HG02759 (cell line): ENCODE data around the gene PIP4K2B.
A peak's percentile ranks its signal among the peaks of the same experiment; 100 is the strongest.
"Not testable (repeated sequence)": the region's sequence is repeated elsewhere in the genome, so short reads cannot be mapped to it uniquely, and the experiment has no call there.

ENCODE experiments used
- ATAC-seq: cut with Tn5 transposase; IDR thresholded peaks from one replicate; pipeline ENCODE4 v1.9.1; 2021; ENCODE audit warnings: mild to moderate bottlenecking, moderate library complexity; ENCODE audit not compliant: unreplicated experiment

PIP4K2B gene

DNA sequence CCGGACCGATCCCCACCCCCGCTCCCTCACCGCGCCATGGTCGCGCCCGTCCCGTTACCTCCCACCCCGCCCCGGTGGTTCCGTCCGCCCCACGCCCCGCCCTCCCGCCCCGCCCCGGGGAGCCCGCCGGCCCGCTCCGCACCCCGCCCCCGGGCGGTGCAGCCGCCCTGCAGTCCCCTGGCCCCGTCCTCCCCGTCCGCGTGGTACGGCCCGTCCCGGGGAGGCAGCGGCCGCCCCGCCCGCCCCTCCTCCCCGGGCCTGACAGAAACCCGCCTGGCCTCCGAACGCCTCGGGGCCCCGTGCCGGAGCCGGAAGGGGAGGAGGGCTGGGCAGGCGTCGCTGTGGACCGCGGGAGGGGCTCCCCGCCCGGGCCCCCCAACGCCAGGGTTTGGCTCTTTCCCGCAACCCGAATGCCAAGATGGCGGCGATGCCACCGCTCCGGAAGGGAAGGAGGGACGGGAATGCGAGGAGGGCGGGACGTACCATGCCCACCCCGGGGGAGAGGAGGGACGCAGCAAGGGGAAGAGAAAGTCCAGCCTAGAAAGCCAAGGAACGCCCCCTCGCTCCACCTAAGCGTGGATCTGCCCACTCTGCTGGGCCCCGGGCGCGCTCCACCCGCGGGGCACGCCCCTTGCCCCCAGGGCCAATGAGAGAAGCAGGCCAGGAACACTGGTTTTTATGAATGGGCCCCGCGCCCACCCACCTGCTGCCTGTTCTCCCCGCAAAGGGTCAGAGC, at the start of gene PIP4K2B:
PIP4K2B (minus strand) TSS at position 56 of the 736 bp plus-strand sequence. CDS start 132 bp downstream, outside the sequence.
- ATAC-seq: peak; percentile 77

DNA sequence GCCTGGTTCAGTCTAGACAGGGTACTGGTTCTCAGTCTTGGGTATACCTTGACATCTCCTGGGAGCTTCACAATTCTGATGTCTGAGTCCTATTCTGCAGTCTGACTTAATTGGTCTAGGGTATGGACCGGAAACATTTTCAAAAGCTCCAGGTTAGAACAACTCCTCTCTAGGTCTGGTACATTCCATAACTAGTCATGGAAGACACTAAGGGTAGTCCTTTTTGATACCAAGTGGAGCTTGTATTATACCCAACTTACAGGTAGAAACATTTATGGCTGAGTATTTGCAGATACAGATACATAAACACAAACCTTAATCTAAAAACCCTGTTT, 49.2 kb upstream of the PIP4K2B start:
- no peak for ATAC-seq

GRCh38 chr17:38844261-38844757, 45.0 kb upstream of the PIP4K2B start:
- no peak for ATAC-seq

GRCh38 chr17:38825762-38826247, 26.4 kb upstream of the PIP4K2B start:
- no peak for ATAC-seq

DNA sequence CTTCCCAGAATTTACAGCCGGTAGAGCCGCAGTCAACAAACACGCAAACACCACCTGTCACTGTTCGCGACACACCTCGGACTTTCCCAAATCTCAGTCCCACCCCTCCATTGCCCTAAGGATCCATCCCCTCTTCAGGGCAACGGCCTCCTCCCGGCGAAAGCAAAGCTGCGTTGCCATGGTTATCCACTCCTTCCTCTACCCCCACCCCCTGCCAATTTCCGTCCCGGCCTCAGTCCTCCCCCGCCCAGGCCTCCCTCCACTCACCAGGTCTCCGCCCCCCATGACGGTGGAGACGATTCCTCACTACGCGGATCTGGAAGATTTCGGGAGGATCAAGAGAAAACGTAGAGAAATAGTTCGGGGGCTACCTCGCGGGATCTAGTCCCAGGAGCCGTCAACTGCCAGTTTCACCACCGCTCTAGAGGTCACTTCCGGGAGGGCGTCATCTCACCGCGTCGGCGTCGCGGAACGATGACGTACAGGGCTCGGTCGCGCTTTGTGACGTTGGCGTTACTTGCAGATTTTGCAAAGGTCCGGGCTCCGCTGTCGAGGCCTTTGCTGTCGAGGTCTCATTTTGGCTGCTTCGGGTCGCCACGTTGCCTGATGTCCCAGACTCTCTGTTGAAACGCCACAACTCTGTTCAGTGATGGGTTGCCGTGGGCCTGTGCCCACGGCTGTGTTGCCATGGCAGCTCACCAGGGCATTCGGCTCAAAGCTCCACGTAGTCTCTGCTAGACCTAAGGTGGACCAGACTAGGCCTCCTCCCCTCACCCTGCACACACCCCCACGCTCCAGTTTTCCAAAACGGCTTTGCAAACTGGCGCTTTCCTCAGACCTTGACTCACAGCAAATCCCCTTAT, 25.8 kb upstream of the PIP4K2B start, which contains the start of gene CWC25:
CWC25 (minus strand) TSS at position 423 of the 863 bp plus-strand sequence; CDS start at position 285, 138 bp downstream.
- peak; percentile 92 for ATAC-seq

- no peak for ATAC-seq
Measured at GRCh38 chr17:38815576-38816193, 16.3 kb upstream of the PIP4K2B start.

DNA sequence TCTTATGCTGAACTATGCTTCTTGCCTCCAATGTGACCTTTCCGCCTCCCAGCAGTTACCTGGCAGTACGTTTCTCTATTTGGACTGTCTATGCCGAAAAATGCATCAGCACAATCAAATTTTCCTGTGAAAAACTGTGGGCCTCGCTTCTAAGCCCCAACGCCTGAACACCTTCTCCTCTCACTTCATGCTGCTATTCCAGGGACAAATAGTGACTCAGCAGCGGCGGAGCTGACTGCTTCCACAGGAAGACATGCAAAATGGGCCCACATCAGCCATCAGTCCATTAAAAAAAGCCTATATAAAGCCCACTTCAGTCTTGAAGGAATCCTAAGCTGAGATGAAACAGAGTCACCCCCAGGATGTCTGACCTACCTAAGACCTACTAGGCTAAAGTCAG, 10.5 kb upstream of the PIP4K2B start:
- ATAC-seq: no peak

DNA sequence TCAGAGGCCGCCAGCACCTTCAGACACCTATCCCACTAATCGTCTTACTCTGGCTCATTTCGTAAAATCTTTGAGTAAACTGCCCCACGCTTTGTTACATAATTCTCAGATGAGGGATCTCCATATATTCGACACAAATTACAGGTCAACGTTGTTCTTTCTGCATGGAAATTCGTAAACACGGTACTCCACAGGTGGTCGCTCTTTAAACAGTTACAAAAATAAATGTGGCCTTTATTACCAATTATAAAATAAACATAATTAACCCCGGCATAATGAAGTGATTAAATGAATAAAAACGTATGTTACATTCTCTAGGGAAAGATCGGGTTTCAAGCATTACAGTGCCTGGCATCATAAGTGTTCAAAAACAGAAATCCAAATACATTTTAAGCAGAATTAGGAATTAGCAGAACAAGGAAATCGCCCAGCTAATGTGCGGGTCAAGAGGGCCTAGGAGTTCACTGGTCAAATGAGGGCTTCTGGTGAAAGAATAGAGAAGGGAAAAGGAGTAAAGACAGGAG, 943 bp upstream of the PIP4K2B start:
- ATAC-seq: no peak

GRCh38 chr17:38798614-38799500, 499 bp downstream of the PIP4K2B start:
- ATAC-seq: peak; percentile 25

GRCh38 chr17:38797828-38798227, 1.5 kb downstream of the PIP4K2B start:
- no peak for ATAC-seq

DNA sequence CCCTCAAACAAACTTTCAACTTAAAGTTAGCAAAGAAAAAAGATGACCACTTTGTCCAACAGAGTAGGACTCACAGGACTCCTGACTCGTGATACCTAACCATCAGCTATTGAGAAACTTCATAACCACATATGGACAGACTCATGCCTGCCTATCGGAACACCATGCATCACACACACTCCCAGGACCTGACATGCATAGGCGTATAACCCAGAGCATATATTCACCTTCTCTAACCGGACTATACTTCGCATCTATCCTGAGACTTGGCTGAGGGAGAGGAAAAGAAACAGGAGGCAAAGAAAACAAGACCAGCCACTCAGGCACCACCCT, 2.2 kb downstream of the PIP4K2B start:
- ATAC-seq: no peak

DNA sequence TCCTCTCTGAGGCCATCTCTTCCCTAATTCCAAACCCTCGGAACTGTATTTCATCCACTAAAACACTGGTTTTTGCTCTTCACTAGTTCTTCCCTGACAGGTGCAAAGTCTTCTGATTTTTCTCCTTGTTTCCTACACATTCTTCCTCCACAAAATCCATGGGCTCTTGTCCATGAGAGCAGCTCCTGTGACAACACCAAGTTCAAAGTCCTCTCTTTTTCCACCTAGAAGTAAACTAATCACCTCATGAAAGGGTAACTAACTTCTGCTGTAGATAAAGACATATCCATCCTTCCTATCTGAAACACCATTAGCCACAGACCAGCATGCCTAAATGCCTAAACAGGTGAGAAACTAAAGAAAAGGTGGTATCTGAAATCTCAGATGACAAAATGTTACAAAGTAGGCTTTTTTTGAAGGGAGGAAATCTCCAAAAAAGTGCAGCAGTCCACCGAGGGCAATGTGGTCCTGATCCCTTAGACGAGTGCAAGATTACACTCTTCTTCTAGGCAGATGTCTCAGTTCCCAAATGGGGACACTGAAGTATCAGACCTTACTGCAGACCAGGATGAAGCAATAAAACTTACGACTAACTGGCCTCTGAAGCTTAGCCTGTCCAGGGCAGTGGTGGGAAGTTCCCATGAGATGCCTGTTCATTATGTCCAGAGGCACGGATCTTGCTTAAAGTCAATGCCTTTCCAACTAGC, 2.8 kb downstream of the PIP4K2B start:
- ATAC-seq: no peak

- no peak for ATAC-seq
Measured at GRCh38 chr17:38794221-38794620, 5.1 kb downstream of the PIP4K2B start.

GRCh38 chr17:38791162-38791561, 8.2 kb downstream of the PIP4K2B start:
- no peak for ATAC-seq

- ATAC-seq: not testable (repeated sequence)
Measured at GRCh38 chr17:38790148-38790707, 9.1 kb downstream of the PIP4K2B start.

GRCh38 chr17:38789185-38789584, 10.2 kb downstream of the PIP4K2B start:
- no peak for ATAC-seq

GRCh38 chr17:38787999-38788398, 11.4 kb downstream of the PIP4K2B start:
- ATAC-seq: not testable (repeated sequence)

DNA sequence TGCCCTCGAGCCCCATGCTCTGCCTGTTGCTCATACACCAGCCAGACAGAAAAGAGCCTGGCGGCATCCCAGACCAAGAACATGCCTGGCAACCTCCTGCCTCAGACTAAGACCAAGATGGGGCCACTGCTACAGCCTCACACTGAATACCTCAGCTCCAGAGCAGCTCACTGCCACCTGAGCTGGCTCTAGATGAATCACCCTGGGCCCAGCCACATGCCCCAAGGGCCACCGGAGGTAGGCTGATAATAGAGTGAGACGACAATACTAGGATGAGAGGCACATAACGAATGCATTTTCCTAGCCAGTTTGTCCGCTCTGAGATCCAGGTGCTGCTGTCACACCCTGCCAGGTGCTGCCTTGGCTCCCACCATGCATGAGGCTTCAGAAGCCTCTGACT, 13.0 kb downstream of the PIP4K2B start:
- ATAC-seq: no peak

DNA sequence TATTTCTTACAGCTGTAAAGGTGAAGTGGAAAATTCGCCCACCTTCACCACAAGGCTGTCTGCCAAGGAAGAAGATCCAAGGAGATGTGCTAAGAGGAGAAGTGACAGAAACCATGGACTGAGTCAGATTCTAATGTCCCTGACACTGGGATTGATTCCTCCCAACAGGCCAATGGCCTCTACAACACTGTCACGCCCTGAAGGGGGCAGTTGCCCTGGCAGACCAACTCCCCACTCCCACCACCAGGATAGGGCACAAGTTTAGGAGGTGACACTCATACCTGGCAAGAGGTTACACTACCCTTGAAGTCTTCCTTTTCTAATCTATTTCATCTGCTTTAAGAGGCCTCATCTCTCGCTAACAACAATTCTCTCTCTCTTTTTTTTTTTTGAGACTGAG, 16.1 kb downstream of the PIP4K2B start:
- ATAC-seq: no peak
